ENCODE data around the gene RALGAPB.
"Not testable (repeated sequence)": the region's sequence is repeated elsewhere in the genome, so short reads cannot be mapped to it uniquely, and the experiment has no call there.

RALGAPB gene

GRCh38 chr20:38498909-38499308, 26.3 kb downstream of the RALGAPB start:
- H3K4me3 ChIP-seq (ENCODE audit: low read depth, low read length), result no peak overlapping the region

DNA sequence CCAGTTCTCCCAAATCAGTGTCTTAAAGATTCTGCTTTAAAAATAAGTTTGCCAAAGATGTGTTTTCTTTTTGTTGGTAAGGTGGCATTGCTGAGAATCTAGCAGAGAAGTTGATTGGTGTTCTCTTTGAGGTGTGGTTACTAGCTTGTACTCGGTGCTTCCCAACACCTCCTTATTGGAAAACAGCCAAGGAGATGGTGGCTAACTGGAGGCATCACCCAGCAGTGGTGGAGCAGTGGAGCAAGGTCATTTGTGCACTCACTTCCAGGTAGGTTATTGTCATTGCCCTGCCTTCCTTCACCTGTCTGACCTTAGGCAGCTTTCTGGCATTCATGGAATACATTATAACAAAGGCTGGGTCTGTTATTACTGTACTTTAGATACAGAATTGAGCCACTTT, 26.7 kb downstream of the RALGAPB start:
- TF ChIP-seq, protein P1, sequence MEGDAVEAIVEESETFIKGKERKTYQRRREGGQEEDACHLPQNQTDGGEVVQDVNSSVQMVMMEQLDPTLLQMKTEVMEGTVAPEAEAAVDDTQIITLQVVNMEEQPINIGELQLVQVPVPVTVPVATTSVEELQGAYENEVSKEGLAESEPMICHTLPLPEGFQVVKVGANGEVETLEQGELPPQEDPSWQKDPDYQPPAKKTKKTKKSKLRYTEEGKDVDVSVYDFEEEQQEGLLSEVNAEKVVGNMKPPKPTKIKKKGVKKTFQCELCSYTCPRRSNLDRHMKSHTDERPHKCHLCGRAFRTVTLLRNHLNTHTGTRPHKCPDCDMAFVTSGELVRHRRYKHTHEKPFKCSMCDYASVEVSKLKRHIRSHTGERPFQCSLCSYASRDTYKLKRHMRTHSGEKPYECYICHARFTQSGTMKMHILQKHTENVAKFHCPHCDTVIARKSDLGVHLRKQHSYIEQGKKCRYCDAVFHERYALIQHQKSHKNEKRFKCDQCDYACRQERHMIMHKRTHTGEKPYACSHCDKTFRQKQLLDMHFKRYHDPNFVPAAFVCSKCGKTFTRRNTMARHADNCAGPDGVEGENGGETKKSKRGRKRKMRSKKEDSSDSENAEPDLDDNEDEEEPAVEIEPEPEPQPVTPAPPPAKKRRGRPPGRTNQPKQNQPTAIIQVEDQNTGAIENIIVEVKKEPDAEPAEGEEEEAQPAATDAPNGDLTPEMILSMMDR (IDR thresholded peaks at IDR 0.05; ENCODE audit: low read depth, low read length), result no peak
- no peak overlapping the region for H3K4me3 ChIP-seq (ENCODE audit: low read depth, low read length)

More at GRCh38 chr20:38498909-38499308, 26.3 kb downstream of the RALGAPB start:
- TF ChIP-seq, protein P1 (IDR thresholded peaks at IDR 0.05; ENCODE audit: low read depth, low read length), result no peak

GRCh38 chr20:38501858-38502436, 29.3 kb downstream of the RALGAPB start:
- no peak overlapping the region for H3K4me3 ChIP-seq (ENCODE audit: low read depth, low read length)
- TF ChIP-seq, protein P1 (IDR thresholded peaks at IDR 0.05; ENCODE audit: low read depth, low read length), result no peak

GRCh38 chr20:38504368-38505090, 31.9 kb downstream of the RALGAPB start:
- H3K4me3 ChIP-seq (ENCODE audit: low read depth, low read length), result no peak overlapping the region
- TF ChIP-seq, protein P1 (IDR thresholded peaks at IDR 0.05; ENCODE audit: low read depth, low read length), result no peak

- TF ChIP-seq, protein P1 (IDR thresholded peaks at IDR 0.05; ENCODE audit: low read depth, low read length), result no peak
These were observed 32.4 kb downstream of the RALGAPB start for GRCh38 chr20:38505091-38505455.

DNA sequence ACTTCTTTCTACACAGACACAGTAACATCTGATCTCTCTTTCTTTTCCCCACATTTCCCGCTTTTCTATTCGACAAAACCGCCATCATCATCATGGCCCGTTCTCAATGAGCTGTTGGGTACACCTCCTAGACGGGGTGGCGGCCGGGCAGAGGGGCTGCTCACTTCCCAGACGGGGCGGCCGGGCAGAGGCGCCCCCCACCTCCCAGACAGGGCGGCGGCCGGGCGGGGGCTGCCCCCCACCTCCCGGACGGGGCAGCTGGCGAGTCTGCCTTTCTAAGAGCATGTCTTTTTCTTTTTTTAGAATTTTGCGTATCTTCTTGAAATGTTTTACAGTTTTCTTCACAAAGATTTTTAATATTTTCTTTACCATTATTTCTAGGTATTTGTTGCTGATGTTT, 39.1 kb downstream of the RALGAPB start:
- H3K4me3 ChIP-seq (ENCODE audit: low read depth, low read length), result not testable (repeated sequence)

More at GRCh38 chr20:38505091-38505455, 32.4 kb downstream of the RALGAPB start:
- no peak overlapping the region for H3K4me3 ChIP-seq (ENCODE audit: low read depth, low read length)

DNA sequence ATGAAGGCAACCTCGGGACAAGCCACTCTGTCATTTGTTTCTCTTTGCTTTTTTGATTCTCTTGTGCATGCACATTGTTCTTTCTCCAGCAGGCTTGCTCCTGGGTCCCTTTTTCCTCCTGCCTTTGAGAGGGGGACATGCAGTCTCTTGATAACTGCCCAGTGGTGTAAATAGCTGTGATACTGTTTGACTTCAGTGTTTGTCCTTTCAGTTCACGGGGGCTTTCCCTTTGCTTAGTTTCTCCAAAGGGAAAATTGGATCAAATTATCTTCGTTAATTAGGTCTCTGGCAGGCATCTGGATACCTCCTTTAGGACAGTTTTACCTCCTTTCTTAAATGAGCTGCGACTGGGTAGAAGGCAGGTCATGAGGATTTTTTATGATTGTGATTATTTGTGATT, 41.5 kb downstream of the RALGAPB start:
- TF ChIP-seq, protein P1 (IDR thresholded peaks at IDR 0.05; ENCODE audit: low read depth, low read length), result no peak
- H3K4me3 ChIP-seq (ENCODE audit: low read depth, low read length), result no peak overlapping the region
